Endothelial cell (in vitro differentiated cells): Measurements from ENCODE around the gene CLPTM1L. TPM values are rescaled to one million over a fixed set of nuclear protein-coding genes. Genes with fewer than 3 reads are reported as not detected.

Source experiments
- DNase-seq: peaks from one replicate; pipeline ENCODE4 v3.0.0; 2021; ENCODE audit warnings: low spot score
- H3K27ac Mint-ChIP-seq: one replicate; pipeline ENCODE4 v1.8.0; 2021; ENCODE audit warnings: mixed read lengths, inconsistent platforms; ENCODE audit not compliant: unreplicated experiment
- H3K27me3 Mint-ChIP-seq: one replicate; pipeline ENCODE4 v1.8.0; 2021; ENCODE audit warnings: mild to moderate bottlenecking, moderate library complexity, mixed read lengths, inconsistent platforms; ENCODE audit not compliant: unreplicated experiment
- H3K36me3 Mint-ChIP-seq: one replicate; pipeline ENCODE4 v1.8.0; 2021; ENCODE audit warnings: mild to moderate bottlenecking, low read depth, mixed read lengths, inconsistent platforms; ENCODE audit not compliant: unreplicated experiment
- H3K4me1 Mint-ChIP-seq: one replicate; pipeline ENCODE4 v1.8.0; 2021; ENCODE audit warnings: mild to moderate bottlenecking, mixed read lengths, inconsistent platforms; ENCODE audit not compliant: unreplicated experiment
- H3K4me3 Mint-ChIP-seq: one replicate; pipeline ENCODE4 v1.8.0; 2021; ENCODE audit warnings: mild to moderate bottlenecking, mixed read lengths, inconsistent platforms; ENCODE audit not compliant: unreplicated experiment
- H3K9me3 Mint-ChIP-seq: one replicate; pipeline ENCODE4 v1.8.0; 2021; ENCODE audit warnings: mixed read lengths, inconsistent platforms; ENCODE audit not compliant: unreplicated experiment
- total RNA-seq: library from RNA; stranded (reverse); fragmentation: NEBNext Ultra II Directional; extraction: Animal tissue kit (Norgen Biotek cat#: 25700); gene quantifications from one replicate; pipeline ENCODE4 v1.2.1, GENCODE V29; 2021; ENCODE audit not compliant: unreplicated experiment
- TF ChIP-seq, protein P1 (sequence below): fragments of 200-600 bp; sonication (generic); IDR thresholded peaks from one replicate; pipeline ENCODE4 v1.5.0; 2021; ENCODE audit warnings: antibody characterized with exemption; ENCODE audit not compliant: unreplicated experiment

Gene CLPTM1L
- total RNA-seq, 1 donor from 2014 or later, result 86.6 TPM

DNA sequence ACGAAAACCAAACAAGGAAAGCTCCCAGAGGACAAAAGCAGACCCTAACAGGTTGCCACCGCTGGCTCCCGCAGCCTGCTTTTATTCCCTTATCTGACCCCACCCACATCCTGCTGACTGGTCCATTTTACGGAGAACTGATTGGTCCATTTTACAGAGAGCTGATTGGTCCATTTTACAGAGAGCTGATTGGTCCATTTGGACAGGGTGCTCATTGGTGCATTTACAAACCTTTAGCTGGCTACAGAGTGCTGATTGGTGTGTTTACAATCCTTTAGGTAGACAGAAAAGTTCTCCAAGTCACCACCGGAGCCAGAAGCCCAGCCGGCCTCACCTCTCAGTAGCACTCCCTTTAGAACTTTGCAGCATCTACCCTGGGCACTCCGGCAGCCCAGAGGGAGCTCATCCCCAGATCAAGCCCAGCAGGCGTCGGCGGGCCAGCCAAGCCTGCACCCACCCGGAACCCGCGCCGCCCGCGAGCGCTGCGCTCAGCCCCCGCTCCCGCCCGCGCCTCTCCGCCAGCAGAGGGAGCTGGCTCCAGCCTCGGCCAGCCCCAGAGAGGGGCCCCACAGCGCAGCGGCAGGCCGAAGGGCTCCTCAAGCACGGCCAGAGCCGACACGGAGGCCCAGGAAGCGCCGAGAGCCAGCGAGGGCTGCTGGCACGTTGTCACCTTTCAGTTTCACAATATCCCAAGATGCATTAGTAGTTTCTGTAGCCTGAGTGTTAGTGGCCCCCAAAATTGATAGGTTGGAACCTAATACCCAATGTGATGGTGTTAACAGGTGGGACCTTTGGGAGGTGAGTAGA, 35.3 kb upstream of the CLPTM1L start:
- H3K36me3 Mint-ChIP-seq, result peaks cover 3% of the 10 kb centered on the region

GRCh38 chr5:1378866-1379659, 34.2 kb upstream of the CLPTM1L start:
- TF ChIP-seq, protein P1, sequence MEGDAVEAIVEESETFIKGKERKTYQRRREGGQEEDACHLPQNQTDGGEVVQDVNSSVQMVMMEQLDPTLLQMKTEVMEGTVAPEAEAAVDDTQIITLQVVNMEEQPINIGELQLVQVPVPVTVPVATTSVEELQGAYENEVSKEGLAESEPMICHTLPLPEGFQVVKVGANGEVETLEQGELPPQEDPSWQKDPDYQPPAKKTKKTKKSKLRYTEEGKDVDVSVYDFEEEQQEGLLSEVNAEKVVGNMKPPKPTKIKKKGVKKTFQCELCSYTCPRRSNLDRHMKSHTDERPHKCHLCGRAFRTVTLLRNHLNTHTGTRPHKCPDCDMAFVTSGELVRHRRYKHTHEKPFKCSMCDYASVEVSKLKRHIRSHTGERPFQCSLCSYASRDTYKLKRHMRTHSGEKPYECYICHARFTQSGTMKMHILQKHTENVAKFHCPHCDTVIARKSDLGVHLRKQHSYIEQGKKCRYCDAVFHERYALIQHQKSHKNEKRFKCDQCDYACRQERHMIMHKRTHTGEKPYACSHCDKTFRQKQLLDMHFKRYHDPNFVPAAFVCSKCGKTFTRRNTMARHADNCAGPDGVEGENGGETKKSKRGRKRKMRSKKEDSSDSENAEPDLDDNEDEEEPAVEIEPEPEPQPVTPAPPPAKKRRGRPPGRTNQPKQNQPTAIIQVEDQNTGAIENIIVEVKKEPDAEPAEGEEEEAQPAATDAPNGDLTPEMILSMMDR, result no peak
- no peak for DNase-seq
- Mint-ChIP-seq H3K9me3 (no peaks in the 10 kb centered on the region), H3K4me3 (no peak overlapping the region), H3K36me3 (peaks cover 3% of the 10 kb centered on the region), H3K4me1 (peaks cover 3% of the 10 kb centered on the region), H3K27ac (no peak overlapping the region), H3K27me3 (peaks cover 13% of the 10 kb centered on the region)

More for the DNA sequence above, 35.3 kb upstream of the CLPTM1L start:
- Mint-ChIP-seq H3K27me3 (peaks cover 16% of the 10 kb centered on the region), H3K27ac (no peak overlapping the region), H3K4me3 (no peak overlapping the region), H3K9me3 (no peaks in the 10 kb centered on the region), H3K4me1 (peaks cover 3% of the 10 kb centered on the region)
- TF ChIP-seq, protein P1, result peak; percentile 80
- DNase-seq, result peak; percentile 68

DNA sequence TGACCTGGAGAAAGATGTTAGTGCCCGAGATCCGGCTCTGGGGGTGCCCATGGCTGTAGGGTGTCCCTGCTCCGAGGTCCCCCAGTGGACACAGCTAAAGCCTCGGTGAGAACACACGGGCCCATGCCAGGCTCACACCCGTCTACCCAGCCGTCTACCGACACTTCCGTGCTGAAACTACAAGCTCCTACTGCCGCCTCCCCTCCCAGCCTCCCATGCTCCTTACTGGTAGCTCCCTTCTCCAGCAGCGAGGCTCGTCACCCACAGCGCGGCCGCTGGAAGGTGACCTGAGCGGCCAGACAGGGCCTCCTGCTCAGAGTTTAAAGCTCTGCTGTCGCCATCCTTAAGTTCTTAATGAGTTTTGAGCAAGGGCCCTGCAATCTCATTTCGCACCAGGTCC, 33.2 kb upstream of the CLPTM1L start:
- Mint-ChIP-seq H3K4me3 (no peak overlapping the region), H3K9me3 (no peaks in the 10 kb centered on the region), H3K4me1 (peaks cover 3% of the 10 kb centered on the region), H3K36me3 (peaks cover 3% of the 10 kb centered on the region), H3K27ac (no peak overlapping the region), H3K27me3 (peaks cover 13% of the 10 kb centered on the region)
- TF ChIP-seq, protein P1, result no peak
- no peak for DNase-seq

DNA sequence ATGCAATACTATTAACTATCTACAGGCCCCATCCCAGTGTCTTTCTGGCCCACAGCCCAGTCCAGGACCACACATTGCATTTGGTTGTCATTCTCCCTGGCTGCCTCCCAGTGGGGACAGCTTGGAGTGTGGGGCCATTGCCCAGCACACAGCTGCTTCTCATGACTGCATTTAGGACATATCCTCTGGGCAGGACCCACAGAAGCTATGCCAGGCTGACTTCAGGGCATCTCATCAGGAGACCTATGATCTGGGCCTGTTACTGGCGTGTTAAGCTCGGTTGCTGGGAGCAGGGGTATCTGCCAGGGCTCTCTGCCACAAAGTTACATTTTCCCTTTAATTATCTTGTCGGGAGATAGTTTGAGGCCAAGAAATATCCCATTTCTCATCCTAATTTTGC, 32.1 kb upstream of the CLPTM1L start:
- Mint-ChIP-seq H3K9me3 (no peaks in the 10 kb centered on the region), H3K36me3 (peaks cover 3% of the 10 kb centered on the region), H3K4me3 (no peak overlapping the region), H3K27me3 (peaks cover 13% of the 10 kb centered on the region), H3K4me1 (peaks cover 3% of the 10 kb centered on the region), H3K27ac (no peak overlapping the region)
- no peak for DNase-seq
- TF ChIP-seq, protein P1, result no peak
